TTC549 (cell line): ENCODE measurements around the gene TMTC1.
"Not testable (repeated sequence)": the region's sequence is repeated elsewhere in the genome, so short reads cannot be mapped to it uniquely, and the experiment has no call there.

Experiments
- FAIRE-seq: peaks from 2 replicates; lab custom pipeline; 2012; peaks lifted over from hg19 to GRCh38; lab: Jason Lieb, UNC

The TMTC1 gene

DNA sequence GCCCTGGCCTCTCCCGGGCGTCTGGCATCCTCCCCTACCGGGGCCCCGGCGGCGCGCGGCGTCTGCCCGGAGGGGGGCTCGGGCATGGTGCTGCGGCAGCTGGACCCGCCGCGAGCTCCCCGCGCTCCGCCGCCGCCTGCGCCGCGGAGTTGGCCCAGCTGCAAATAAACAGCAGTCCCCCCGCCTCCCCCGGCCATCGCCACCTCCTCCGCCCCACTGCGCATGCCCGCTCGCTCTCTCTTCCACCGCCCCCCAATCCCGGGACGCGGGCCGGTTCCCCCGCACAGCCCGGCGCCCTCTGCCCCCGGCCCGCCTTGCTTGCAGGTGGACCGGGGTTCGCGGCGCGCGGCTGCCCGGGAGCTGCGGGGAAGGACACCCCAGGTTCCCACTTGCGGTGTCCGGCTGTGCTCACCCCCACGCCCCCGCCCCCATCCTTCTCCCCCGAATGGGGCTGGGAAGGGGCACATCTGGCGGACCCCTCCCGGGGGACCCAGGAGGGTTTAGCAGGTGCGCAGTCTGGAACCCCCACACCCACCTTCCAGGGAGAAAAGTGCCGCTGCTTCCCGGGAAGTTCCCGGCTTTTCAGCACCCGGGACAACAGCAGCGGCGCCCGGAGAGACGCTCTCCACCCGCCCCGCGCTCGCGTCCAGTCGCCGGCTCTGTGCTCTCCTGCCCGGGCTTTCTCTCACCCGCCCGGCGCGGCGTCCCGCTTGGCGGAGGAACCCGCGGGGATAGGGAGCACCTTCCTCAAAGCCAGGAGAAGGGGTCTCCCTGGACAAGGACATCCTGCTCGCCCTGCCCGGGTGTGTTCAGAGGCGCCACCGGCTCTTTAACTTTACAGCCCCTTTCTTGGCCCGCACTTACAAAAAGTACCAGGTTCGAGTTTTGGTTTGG, at the start of gene TMTC1:
TMTC1 (minus strand) TSS at position 170 of the 894 bp plus-strand sequence. CDS start 191 bp downstream, outside the sequence.
- FAIRE-seq, result no peak

DNA sequence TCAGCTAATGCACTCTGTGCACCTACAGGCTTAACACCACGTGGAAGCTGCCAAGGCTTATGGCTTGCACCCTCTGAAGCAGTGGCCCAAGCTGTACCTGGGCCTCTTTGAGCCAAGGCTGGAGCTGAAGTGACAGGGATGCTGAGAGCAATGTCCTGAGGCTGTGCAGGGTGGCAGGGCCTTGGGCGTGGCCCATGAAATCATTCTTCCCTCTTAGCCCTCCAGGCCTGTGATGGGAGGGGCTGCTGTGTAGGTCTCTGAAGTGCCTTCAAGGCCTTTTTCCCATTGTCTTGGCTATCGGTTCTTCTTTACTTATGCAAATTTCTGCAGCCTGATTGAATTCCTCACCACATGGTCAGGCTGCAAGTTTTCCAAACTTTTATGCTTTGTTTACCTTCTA, 47.4 kb upstream of the TMTC1 start:
- FAIRE-seq, result no peak

DNA sequence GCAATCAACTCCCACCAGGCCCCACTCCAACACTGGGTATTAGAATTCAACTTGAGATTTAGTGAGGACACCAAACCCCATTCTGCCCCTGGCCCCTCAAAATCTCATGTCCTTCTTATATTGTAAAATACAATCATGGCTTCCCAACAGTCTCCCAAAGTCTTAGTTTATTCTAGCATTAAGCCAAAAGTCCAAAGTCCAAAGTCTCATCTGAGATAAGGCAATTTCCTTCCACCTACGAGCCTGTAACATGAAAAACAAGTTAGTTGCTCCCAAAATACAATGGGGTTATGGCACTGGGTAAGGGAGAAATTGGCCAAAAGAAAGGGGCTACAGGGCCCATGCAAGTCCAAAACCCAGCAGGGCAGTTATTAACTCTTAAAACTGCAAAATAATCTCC, 46.6 kb upstream of the TMTC1 start:
- no peak for FAIRE-seq

DNA sequence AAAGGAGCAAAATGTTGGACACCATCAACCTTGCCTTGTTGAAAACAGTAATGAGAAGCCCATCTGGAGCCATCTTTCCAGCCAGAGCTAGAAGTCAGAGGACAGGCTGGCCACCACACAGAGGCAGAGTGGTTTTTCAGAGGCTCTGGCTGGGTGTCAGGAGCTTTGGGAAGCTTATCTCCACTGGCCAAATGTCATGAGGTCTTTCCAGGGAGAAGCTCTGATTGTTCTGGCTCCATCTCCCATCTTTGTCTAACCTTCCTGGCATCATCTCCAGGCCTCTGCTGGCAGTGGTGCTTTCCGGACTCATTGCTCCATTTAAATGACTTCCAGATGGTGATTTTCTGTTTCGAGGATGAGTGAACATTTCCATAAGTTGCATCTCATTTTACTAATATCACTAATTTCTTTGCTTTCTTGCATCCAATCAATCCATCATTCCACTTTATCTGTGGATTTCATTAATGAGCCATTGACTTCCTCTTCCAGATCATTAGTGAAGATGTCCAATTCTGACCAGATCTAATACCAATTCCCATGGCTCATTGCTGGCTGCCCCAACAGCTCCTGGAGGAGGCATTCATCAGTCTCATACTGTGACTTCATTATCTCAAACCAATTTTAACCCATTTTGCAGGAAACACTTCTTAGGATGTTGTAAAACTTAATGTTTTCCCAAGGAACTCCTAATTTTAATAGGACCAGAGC, 35.3 kb upstream of the TMTC1 start:
- FAIRE-seq, result no peak

DNA sequence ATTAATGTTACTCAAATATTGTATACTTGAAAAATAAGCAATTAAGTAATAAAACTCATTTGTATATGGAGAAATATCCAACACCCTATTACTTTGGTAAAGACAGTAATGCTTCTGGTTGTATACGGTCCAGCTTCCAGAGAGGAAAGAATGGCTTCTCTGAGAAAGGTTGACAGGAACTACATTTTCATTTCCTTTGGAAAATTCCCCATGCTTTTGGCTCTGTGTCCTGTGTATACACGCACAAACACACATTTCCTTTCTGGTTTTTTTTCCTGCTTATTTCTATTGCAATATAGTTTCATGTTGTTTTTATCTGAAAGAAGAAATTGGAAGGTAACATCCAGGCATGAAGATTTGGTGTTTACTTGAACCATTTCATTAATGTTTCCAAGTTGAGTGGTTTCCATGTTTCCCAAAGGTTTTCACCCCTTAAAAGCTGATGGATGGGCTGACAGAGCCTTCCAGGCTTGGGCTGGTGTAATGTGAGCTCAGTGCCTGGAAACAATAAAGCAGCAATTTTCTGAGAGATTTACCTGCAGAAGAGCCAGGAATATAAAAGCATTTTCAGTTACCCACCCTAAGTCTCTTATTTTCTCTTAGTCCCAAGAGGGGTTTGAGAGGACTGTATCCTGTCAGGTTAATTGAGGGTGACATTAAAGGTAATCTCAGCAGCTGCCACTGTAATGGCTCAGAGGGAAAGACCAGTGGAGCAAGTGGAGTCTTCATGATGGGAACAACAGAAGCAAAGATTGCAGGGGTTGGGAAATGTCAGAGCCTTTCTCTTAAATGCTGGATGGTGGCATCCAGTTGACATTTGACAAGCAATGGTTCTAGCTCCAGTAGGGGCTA, 33.4 kb upstream of the TMTC1 start:
- no peak for FAIRE-seq

DNA sequence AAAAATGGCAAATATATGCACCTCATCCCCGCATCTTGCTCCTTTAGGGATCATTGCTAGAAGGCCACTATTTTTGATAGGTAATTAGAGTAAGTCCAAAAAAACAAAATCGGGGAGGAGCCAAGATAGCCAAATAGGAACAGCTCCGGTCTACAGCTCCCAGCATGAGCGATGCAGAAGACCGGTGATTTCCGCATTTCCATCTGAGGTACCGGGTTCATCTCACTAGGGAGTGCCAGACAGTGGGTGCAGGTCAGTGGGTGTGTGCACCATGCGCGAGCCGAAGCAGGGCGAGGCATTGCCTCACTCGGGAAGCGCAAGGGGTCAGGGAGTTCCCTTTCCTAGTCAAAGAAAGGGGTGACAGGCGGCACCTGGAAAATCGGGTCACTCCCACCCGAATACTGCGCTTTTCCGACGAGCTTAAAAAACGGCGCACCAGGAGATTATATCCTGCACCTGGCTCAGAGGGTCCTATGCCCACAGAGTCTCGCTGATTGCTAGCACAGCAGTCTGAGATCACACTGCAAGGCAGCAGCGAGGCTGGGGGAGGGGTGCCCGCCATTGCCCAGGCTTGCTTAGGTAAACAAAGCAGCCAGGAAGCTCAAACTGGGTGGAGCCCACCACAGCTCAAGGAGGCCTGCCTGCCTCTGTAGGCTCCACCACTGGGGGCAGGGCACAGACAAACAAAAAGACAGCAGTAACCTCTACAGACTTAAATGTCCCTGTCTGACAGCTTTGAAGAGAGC, 26.0 kb upstream of the TMTC1 start:
- not testable (repeated sequence) for FAIRE-seq

DNA sequence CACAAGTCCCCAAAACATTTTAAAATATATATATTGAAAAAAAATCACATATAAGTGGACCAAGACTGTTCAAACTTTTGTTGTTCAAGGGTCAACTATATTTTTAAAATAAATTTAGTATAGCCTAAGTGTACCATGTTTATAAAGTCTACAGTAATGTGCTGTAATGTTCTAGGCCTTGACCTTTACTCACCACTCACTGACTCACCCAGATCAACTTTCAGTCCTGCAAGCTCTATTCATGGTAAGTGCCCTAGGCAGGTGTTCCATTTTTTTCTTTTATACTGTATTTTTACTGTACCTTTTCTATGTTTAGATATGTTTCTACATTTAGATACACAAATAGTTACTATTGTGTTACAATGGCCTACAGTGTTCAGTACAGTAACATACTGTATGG, 23.4 kb upstream of the TMTC1 start:
- no peak for FAIRE-seq

DNA sequence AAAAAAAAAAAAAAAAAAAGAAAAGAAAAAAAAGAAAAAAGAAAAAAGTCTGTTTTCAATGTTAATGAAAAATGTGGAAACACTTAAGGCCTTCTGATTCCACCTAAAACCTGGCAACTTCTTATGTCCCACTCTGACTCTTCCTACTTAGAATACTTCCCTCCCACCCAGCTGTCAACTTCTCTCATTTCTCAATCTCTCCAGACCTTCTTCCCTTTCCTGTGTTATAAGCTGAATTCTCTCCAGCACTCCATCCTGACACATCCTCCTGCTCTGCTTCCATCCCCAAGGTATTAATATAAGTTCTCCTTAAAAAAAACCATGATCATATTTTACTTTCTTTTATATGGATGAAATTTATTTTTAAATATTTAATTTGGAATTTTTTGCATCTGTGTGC, 20.3 kb upstream of the TMTC1 start:
- no peak for FAIRE-seq

DNA sequence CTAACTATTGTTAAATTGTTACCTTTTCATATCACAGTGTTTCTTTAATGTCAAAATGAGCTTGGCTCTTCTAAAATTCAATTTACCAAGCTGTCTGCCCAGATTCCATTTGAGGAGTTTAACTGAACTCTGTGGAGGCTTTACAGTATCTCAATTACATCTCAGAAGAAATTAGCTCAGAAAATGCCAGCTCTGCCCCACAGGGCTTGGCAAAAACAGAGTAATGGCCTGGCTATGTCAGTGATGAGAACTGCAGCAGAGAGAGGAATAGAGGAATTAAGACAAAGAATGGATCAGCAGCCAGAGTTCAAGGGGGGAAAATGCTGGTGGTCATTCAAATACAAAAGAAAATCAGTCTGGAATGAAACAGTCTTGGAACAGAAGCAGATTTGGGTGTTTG, 15.8 kb upstream of the TMTC1 start:
- no peak for FAIRE-seq

DNA sequence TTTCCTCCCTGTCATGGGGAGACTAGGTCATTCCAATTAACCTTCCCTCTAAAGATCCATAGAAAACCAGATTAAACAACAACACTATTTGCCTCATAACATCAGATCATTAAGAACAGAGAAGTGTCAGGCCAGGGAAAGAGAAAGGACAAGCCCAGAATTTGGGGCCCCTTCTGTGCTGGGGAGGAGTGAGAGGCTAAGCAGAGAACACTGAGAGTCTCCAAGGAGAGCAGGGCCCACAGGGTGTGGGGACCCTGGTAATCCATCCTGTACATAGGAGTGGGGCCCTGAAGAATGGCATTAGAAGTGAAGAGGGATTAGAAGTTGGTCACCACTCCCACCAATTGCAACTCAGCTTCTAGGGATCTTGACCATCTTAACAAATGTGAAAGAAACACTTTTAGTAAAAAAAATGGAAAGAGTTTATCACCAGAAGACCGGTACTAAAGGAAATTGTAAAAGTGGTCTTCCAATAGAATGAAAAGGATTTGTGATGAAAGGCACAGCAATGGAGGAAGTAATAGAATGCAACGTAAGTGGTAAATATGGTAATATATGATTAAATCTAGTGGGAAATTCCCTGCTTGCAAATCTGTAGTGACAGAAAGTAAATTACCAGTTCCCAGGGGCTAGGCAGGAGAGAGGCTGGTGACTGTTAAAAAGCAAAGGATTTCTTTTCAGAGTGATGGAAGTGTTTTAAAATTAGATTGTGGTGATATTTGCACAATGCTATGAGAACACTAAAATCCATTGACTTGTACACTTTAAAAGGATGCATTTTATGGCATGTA, 14.0 kb upstream of the TMTC1 start:
- FAIRE-seq, result no peak

DNA sequence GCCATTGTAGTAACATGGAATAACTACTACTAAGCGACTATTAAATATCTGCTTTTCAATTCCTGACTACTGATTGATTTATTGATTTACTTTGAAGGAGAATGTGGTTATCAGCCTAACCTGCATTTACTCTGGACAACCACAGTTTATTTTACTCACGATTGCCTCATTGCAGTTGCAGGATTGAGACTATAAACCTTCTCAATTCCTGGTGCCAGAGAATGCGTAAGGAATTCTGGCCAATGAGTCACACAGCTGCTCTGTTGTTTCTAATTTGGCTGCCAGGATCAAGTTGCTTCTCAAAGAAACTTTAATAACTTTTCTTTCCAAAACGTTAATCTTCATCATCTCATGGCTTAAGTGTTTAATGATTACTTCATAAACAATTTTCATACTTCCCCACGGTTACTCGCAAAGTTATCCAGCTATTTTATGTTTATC, 13.1 kb upstream of the TMTC1 start:
- FAIRE-seq, result no peak

DNA sequence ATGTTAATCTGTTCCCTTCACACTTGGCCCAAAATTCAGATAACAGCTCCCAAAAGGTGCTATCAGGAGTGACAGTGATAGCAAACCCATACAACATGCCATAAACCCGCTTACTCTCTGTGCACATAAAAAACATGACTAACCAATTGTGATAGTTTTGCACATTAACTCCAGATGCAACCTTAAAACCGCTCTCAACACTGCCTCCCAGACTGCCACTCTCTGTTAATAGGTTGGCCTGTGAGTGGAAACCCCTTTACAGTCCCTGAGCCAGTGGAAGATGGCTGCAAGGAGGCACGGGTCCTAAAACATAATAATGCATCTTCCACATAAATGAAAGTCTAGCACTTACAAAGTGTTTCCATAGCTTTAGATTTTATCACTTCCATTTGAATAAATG, 12.0 kb upstream of the TMTC1 start:
- no peak for FAIRE-seq

DNA sequence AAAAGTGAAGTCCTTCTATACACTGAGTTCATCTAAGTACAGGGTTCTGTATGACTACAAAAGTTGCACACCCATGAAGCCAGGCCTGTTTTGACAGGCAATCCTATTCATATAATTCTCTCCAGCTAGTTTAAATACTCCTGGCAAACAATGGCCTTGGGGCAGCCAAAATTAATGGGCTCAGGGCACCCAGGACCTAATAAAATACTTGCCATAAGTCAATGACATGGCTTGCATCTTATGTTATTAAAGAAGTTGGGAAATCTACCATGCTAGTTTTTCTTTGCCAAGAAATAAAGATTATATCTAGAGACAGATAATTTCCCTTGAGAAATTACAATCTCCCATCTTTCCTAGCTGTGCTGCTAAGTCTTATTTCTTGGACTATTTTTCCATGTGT, 11.1 kb upstream of the TMTC1 start:
- no peak for FAIRE-seq

DNA sequence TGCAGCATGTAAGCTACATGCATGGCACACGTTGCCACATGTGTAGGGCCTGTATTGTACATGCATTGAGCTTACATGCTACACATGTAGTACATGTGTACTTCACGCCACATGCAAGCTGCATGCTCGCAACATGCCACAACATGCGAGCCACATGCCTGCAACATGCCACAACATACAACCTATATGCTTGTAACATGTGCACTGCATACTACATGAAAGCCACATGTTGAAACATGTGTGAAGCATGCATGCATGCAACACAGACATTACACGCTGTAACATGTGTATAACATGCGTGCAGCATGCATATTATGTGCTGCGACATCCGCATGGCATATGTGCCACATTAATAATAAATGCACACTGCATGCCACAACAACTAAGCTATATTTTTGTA, 9.1 kb upstream of the TMTC1 start:
- no peak for FAIRE-seq

DNA sequence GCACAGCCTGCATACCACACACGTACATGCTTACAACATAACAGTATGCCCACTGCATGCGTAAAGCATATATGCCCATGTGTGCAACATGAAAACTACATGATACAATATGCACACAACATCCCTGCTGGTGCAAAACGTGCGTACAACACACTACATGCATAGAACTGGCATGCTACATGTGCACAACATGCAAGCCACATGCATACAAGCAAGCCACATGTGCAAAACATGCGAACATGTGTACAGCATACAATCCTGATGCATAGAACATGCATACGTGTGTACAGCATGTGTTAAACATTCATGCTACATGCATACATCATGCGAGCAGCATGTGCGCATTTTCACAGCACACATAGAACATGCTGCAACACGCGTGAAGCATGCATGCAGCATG, 8.4 kb upstream of the TMTC1 start:
- no peak for FAIRE-seq

DNA sequence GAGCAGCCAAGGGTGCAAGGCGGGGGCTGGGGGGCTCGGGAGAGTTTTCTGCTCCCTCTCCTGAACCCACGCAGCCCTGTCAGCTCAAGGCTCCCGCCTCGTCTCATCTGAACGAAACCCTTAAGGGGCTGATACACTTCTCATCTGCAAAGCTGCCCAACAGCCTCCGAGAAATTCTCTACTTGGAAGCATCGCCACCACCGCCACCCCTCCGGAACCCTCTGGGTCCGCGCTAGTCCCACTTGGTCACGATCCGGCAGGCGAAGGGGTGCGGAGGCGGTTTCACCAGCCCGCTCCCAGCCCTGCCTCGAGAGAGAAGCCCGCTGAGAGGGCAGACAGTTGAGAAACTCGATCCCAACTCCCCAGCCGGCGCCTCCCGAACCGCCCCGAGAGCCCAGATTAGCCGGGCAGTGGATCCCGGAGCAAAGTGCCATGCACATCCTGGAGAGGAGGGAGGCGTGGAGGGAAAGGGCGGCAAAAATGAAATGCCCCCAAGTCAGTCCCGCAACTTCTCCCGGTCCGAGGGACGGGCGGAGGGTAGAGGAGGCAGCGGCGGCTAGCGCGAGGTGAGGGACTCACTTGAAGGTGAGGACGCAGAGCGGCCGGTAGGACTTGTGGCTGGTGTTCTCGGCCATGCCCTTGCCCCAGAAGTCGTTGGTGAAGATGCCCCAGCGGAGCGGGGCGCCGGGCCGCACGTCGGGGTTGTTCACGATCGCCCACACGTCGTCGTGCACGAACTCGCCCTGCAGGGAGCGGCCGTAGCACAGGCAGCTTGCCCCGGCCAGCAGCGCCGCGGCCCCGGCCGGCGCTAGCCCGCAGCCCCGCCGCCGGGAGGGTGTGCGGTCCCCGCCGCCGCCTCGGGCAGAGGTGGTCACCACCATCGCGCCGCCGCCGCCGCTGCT, 620 bp downstream of the TMTC1 start:
- FAIRE-seq, result no peak

DNA sequence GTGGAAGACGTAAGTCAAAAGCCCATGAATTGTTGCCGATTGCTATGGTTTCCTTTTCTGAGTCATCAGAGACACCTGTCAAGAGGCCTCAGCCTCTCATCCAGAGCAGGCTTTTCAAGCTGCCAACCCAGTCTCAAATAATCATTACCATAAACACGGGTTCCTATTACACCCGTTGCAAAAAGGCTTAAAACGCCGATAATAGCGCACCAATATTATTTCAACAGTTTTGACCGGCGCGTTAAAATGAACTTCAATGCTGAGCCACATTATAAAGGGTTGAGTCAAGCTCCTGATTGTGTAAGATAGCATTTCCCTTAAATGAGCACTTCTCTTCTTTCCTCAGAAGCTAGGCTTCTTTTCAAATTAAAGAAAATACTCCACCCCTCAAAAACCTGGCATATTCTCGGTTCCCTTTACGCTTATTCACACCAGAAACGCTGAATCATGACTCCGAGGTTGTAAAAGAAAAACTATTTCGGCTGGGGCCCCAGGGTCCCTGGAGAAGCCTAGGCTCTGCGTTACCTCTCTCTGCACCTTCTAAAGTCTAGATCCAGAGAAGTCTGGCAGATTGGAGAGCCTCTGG, 1.4 kb downstream of the TMTC1 start:
- no peak for FAIRE-seq

DNA sequence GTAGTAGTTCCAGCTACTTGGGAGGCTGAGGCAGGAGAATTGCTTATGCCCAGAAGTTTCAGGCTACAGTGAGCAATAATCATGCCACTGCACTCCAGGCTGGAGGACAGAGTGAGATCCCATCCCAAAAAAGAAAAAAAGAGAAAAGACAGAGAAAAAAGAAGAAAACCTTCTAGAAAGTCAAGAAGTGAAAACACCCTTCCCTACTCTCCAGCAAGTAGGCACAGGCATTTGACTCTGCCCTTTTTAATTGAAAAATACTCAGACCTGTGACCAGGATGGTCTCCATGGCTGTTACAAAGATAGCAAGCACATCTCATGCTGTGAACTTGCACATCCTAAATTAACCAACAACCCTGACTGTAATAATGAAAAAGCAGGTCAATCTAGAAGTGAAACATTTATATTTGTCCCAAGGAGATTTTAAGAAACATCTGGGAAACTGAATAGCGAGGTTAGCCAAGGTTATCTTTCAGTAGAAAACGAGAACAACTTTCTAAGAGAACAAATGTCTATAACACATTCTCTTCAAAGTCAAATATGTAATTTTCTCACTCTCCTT, 2.0 kb downstream of the TMTC1 start:
- FAIRE-seq, result no peak

DNA sequence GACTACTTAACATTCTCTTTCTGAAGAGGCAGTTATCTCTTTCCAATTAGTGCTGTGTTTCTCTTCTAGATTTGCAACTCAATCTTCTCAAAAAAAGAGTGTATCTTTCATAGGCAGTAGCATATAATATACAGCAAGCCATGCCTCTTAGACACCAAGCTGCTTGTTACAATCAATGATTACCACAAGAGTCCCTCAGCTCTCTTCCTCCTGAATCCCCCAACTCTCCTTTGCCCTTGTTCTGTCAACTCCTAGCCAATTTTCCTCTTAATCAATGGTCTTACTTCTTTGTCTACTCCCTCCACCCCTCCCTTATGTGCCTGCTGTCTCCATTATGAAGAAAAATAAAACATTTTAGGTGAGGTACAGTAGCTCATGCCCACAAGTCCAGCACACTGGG, 2.6 kb downstream of the TMTC1 start:
- FAIRE-seq, result no peak
